Osteoblast (primary cell): ENCODE data around the gene CCDC186. TPM values are rescaled to one million over a fixed set of nuclear protein-coding genes. Genes with fewer than 3 reads are reported as not detected.

Source experiments
- DNase-seq: peaks from one replicate; pipeline ENCODE4 v3.0.0; 2011; ENCODE audit warnings: low spot score, mixed read lengths; ENCODE audit not compliant: insufficient read length; ENCODE audit errors: missing footprints
- H2AFZ ChIP-seq: 2 replicates; pipeline ENCODE4 v1.6.0; 2011; ENCODE audit warnings: mild to moderate bottlenecking, low read length
- H3K27ac ChIP-seq: 2 replicates; pipeline ENCODE4 v1.5.1; 2011; ENCODE audit warnings: mild to moderate bottlenecking, low read depth, low read length, moderate library complexity
- H3K27me3 ChIP-seq: 2 replicates; pipeline ENCODE4 v1.6.0; 2012; ENCODE audit warnings: mild to moderate bottlenecking, control low read depth, inconsistent platforms, low read length, moderate library complexity; ENCODE audit not compliant: insufficient read depth
- H3K36me3 ChIP-seq: 2 replicates; pipeline ENCODE4 v1.5.1; 2011; ENCODE audit warnings: mild to moderate bottlenecking, low read length, control low read depth, moderate library complexity; ENCODE audit not compliant: insufficient read depth
- H3K4me1 ChIP-seq: 2 replicates; pipeline ENCODE4 v1.5.1; 2011; ENCODE audit warnings: mild to moderate bottlenecking, low read length, control low read depth, moderate library complexity; ENCODE audit not compliant: insufficient read depth
- H3K4me2 ChIP-seq: 2 replicates; pipeline ENCODE4 v1.6.0; 2011; ENCODE audit warnings: mild to moderate bottlenecking, low read length; ENCODE audit not compliant: insufficient read depth
- H3K4me3 ChIP-seq: fragments of 200-600 bp; sonication (generic); 3 replicates; pipeline ENCODE4 v1.5.1; 2012; ENCODE audit warnings: mild to moderate bottlenecking, low read length, inconsistent platforms; ENCODE audit not compliant: insufficient read depth
- H3K79me2 ChIP-seq: 2 replicates; pipeline ENCODE4 v1.6.0; 2012; ENCODE audit warnings: mild to moderate bottlenecking, low read length, control low read depth, inconsistent platforms; ENCODE audit not compliant: insufficient read depth
- H3K9me3 ChIP-seq: 2 replicates; pipeline ENCODE4 v1.5.1; 2011; ENCODE audit warnings: low read depth, low read length, control low read depth
- H4K20me1 ChIP-seq: 2 replicates; pipeline ENCODE4 v1.6.0; 2012; ENCODE audit warnings: mild to moderate bottlenecking, low read length, control low read depth; ENCODE audit not compliant: insufficient read depth
- CTCF ChIP-seq: IDR thresholded peaks from 2 replicates; pipeline ENCODE4 v1.5.1; 2011; ENCODE audit warnings: mild to moderate bottlenecking, low read depth, low read length, moderate library complexity; ENCODE audit errors: extremely low read depth
- total RNA-seq: library from RNA; depleted of rRNA; stranded (reverse); fragments of >200 nt; gene quantifications from 2 replicates; pipeline ENCODE4 v1.2.3, GENCODE V29; 2012

The CCDC186 gene
- total RNA-seq, 1 donor = 17.0 TPM

GRCh38 chr10:114179148-114179547 lies 5.1 kb upstream of the CCDC186 start, which contains the start of gene TDRD1:
TSS of gene TDRD1 (plus strand) at chr10:114179353. CDS start at chr10:114187832, 8,479 bp downstream.
- H3K79me2 ChIP-seq = peaks cover 2% of the 10 kb centered on the region
- peaks cover 6% of the 10 kb centered on the region for H3K27me3 ChIP-seq
- H3K36me3 ChIP-seq = no peaks in the 10 kb centered on the region
- no peak for TF ChIP-seq CTCF
- H3K4me3 ChIP-seq = no peak within 1 kb of the TSS
- no peak within 1 kb of the TSS for H3K4me2 ChIP-seq
- H4K20me1 ChIP-seq = no peaks in the 10 kb centered on the region
- no peak for DNase-seq
- H2AFZ ChIP-seq = no peak within 1 kb of the TSS
- no peaks in the 10 kb centered on the region for H3K9me3 ChIP-seq
- no peak within 1 kb of the TSS for H3K27ac ChIP-seq
- peaks cover 3% of the 10 kb centered on the region for H3K4me1 ChIP-seq

GRCh38 chr10:114176511-114176910 lies 2.5 kb upstream of the CCDC186 start:
- peaks cover 6% of the 10 kb centered on the region for H3K27me3 ChIP-seq
- TF ChIP-seq CTCF = no peak
- H3K4me3 ChIP-seq = no peak overlapping the region
- H3K79me2 ChIP-seq = peaks cover 29% of the 10 kb centered on the region
- no peaks in the 10 kb centered on the region for H3K36me3 ChIP-seq
- H2AFZ ChIP-seq = no peak overlapping the region
- no peak for DNase-seq
- no peak overlapping the region for H3K4me2 ChIP-seq
- H3K27ac ChIP-seq = no peak overlapping the region
- peaks cover 8% of the 10 kb centered on the region for H4K20me1 ChIP-seq
- H3K9me3 ChIP-seq = no peaks in the 10 kb centered on the region
- H3K4me1 ChIP-seq = peaks cover 17% of the 10 kb centered on the region

DNA sequence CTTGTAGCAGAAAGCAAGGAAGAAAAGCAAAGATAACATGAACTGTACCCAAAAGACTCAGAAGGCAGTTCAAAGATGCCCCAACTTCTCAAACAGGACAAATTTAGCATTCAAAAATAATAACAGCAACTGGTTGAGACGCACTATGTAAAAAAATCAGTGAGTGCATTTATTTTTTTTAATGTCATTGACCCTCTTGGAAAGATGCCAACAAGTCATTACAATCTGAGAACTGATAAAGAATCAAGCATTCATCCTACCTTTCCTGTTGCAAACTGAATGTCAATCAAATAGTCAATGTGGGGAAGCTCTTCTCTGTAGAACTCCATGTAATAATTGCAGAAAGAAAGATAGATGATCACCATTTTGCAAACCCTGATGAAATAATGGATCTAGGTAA lies 1.7 kb upstream of the CCDC186 start:
- TF ChIP-seq CTCF = no peak
- DNase-seq = no peak
- Histone ChIP-seq H3K4me3 (no peak overlapping the region), H3K36me3 (no peaks in the 10 kb centered on the region), H3K79me2 (peaks cover 37% of the 10 kb centered on the region), H3K9me3 (no peaks in the 10 kb centered on the region), H3K4me1 (peaks cover 17% of the 10 kb centered on the region), H4K20me1 (peaks cover 9% of the 10 kb centered on the region), H3K27me3 (peaks cover 6% of the 10 kb centered on the region), H2AFZ (no peak overlapping the region), H3K4me2 (no peak overlapping the region), H3K27ac (no peak overlapping the region)

GRCh38 chr10:114174695-114175188 lies 739 bp upstream of the CCDC186 start:
- Histone ChIP-seq H3K4me3 (peak overlapping the region; percentile 99), H3K27ac (peak overlapping the region; percentile 92), H3K9me3 (no peaks in the 10 kb centered on the region), H3K36me3 (no peaks in the 10 kb centered on the region), H3K4me1 (peaks cover 17% of the 10 kb centered on the region), H3K79me2 (peaks cover 45% of the 10 kb centered on the region), H3K4me2 (peak overlapping the region; percentile 94), H3K27me3 (peaks cover 6% of the 10 kb centered on the region), H2AFZ (peak overlapping the region; percentile 95), H4K20me1 (peaks cover 13% of the 10 kb centered on the region)
- no peak for TF ChIP-seq CTCF
- peak; percentile 54 for DNase-seq
